SK-N-SH (cell line): ENCODE data around the gene MAD1L1.

ENCODE experiments used
- CTCF ChIP-seq: fragments of 200-600 bp; sonication (generic); IDR thresholded peaks from 2 replicates; pipeline ENCODE4 v1.6.1; 2017; ENCODE audit warnings: antibody characterized with exemption, mild to moderate bottlenecking, moderate library complexity
- EP300 ChIP-seq, 2 experiments: IDR thresholded peaks; 2 replicates each; pipeline versions ENCODE4 v1.4.0 to v1.6.1; 2012; ENCODE audit warnings: borderline replicate concordance in 1 of 2, low read depth in 1 of 2, low read length in 1 of 2
- MEF2A ChIP-seq: IDR thresholded peaks from 2 replicates; pipeline ENCODE4 v1.4.0; 2012; ENCODE audit warnings: low read depth, borderline replicate concordance
- NFIC ChIP-seq: IDR thresholded peaks from 2 replicates; pipeline ENCODE4 v1.4.0; 2012; ENCODE audit warnings: borderline replicate concordance
- SMC3 ChIP-seq: IDR thresholded peaks from 2 replicates; pipeline ENCODE4 v1.6.1; 2012; ENCODE audit warnings: low read depth, low read length, improper control_type of control experiment
- TCF12 ChIP-seq: IDR thresholded peaks from 2 replicates; pipeline ENCODE4 v1.4.0; 2012
- TEAD4 ChIP-seq: IDR thresholded peaks from 2 replicates; pipeline ENCODE4 v1.4.0; 2012; ENCODE audit warnings: mild to moderate bottlenecking, borderline replicate concordance; ENCODE audit not compliant: insufficient read depth

- TF ChIP-seq CTCF = no peak
- no peak for TF ChIP-seq TEAD4
- no peak for TF ChIP-seq MEF2A
- no peak for TF ChIP-seq SMC3
- TF ChIP-seq NFIC = no peak
- TF ChIP-seq TCF12 = no peak
- TF ChIP-seq EP300 (IDR thresholded peaks at IDR 0.05; ENCODE audit: borderline replicate concordance in 1 of 2, low read depth in 1 of 2, low read length in 1 of 2) = no peak
Observed at GRCh38 chr7:2006231-2006771, 226.4 kb downstream of the MAD1L1 start.
